H1 (cell line): ENCODE measurements around the gene VWA1. TPM values are rescaled to one million over a fixed set of nuclear protein-coding genes. Genes with fewer than 3 reads are reported as not detected.

Source experiments
- BCL11A ChIP-seq, 2 experiments: IDR thresholded peaks; one replicate each; pipeline ENCODE4 v1.6.1; 2011; ENCODE audit warnings: low read depth in 2 of 2, low read length in 2 of 2, mild to moderate bottlenecking in 2 of 2
- CTBP2 ChIP-seq: IDR thresholded peaks from 2 replicates; pipeline ENCODE4 v1.7.0; 2011; ENCODE audit warnings: borderline replicate concordance, mild to moderate bottlenecking, moderate library complexity, mixed read lengths, low read length; ENCODE audit not compliant: insufficient read depth, insufficient read length
- EZH2 ChIP-seq: fragments of 200-600 bp; sonication (generic); IDR thresholded peaks from 2 replicates; pipeline ENCODE4 v1.7.1; 2012; ENCODE audit warnings: low read depth, mild to moderate bottlenecking, moderate library complexity, low read length, inconsistent platforms; ENCODE audit not compliant: severe bottlenecking
- HDAC6 ChIP-seq: IDR thresholded peaks from one replicate; pipeline ENCODE4 v1.7.1; 2012; ENCODE audit warnings: low read depth, mild to moderate bottlenecking, inconsistent platforms, low read length, moderate library complexity
- POLR2A ChIP-seq, 2 experiments: IDR thresholded peaks; 1 replicate in 1 of 2; 2 replicates in 1 of 2; pipeline ENCODE4 v1.6.1; 2011; ENCODE audit warnings: low read depth in 2 of 2, low read length in 2 of 2, mild to moderate bottlenecking in 2 of 2; ENCODE audit errors: control extremely low read depth in 1 of 2
- RBBP5 ChIP-seq: IDR thresholded peaks from 2 replicates; pipeline ENCODE4 v1.7.1; 2012; ENCODE audit warnings: low read depth, mild to moderate bottlenecking, inconsistent platforms, low read length, moderate library complexity, borderline replicate concordance
- SRF ChIP-seq: IDR thresholded peaks from 2 replicates; pipeline ENCODE4 v1.6.1; 2011; ENCODE audit warnings: mild to moderate bottlenecking, low read depth, low read length, moderate library complexity
- polyA plus RNA-seq, 7 experiments: library from polyadenylated mRNA; depleted of rRNA in 3 of 7; stranded (reverse) in 5 of 7; unstranded in 2 of 7; fragments of >200 nt in 5 of 7; fragments of 200-250 nt in 2 of 7; gene quantifications; 1 replicate in 5 of 7; 2 replicates in 1 of 7; 4 replicates in 1 of 7; pipeline versions ENCODE4 v1.2.1 to v1.2.3, GENCODE V29; 2011 to 2013; ENCODE audit warnings: missing spikeins in 2 of 7, mixed read lengths in 2 of 7
- total RNA-seq: library from RNA; stranded (reverse); fragmentation: NEBNext Ultra II Directional; extraction: Animal tissue kit (Norgen Biotek cat#: 25700); gene quantifications from 2 replicates; pipeline ENCODE4 v1.2.1, GENCODE V29; 2021

VWA1 gene
- total and polyA plus RNA-seq, 2 of the 8 experiments (the other 6 are each of a cell fraction or from before 2014, with no cell fraction given) = 16.0 to 36.6 TPM

DNA sequence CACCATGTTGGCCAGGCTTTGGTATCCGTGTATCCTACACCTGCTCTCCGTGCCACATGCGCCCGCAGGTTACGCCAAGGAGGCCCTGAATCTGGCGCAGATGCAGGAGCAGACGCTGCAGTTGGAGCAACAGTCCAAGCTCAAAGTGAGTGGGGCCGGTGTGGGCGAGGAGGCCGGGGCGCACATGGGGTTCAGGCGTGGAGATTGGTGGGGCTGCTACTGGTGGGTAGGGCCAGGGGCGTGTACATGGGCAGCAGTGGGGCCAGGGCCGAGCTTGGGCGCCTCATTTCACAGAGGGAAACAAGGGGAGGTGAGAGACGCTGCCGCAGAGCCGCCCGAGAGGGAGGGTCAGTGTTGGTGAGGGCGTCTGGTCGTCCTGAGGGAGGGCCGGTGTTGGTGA lies 41.7 kb downstream of the VWA1 start (continued):
- no peak for TF ChIP-seq RBBP5
- TF ChIP-seq CTBP2 = no peak
- no peak for TF ChIP-seq POLR2A (IDR thresholded peaks at IDR 0.05; ENCODE audit: control extremely low read depth in 1 of 2, low read depth in 2 of 2, low read length in 2 of 2)
- TF ChIP-seq BCL11A (IDR thresholded peaks at IDR 0.05; ENCODE audit: low read depth in 2 of 2, low read length in 2 of 2) = no peak
- TF ChIP-seq HDAC6 = no peak
- no peak for TF ChIP-seq EZH2
- no peak for TF ChIP-seq SRF
